ENCODE results near the gene WDTC1.

DNA sequence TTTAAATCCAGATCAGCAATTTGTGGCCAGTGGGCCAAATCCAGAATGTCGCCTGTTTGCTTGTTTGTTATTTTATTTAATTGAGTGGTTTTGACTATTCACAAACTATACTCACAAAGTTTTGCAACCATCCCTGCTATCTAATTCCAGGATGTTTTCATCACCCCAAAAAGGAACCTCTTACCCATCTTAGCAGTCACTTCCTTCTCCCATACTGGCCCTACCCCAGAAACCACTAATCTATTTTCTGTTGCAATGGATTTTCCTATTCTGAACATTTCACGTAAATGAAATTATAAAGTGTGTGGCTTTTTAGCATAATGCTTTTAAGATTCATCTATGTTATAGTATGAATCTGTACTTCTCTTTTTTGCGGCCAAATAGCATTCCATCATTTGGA lies 41.3 kb downstream of the WDTC1 start:
- TF ChIP-seq BACH1 (IDR thresholded peaks at IDR 0.05; ENCODE audit: low read length) (no peak), CTCF (IDR thresholded peaks at IDR 0.05; ENCODE audit: control extremely low read depth in 1 of 3, insufficient read depth in 1 of 3, low read depth in 1 of 3, low read length in 3 of 3) (no peak), TAF1 (IDR thresholded peaks at IDR 0.05; ENCODE audit: low read depth, low read length) (no peak)
